ENCODE measurements around the gene ITPRID1.

Gene ITPRID1

GRCh38 chr7:31526864-31527263, 13.0 kb downstream of the ITPRID1 start:
- no peak for TF ChIP-seq TCF12 (IDR thresholded peaks at IDR 0.05; ENCODE audit: low read depth)
- TF ChIP-seq, protein P1, sequence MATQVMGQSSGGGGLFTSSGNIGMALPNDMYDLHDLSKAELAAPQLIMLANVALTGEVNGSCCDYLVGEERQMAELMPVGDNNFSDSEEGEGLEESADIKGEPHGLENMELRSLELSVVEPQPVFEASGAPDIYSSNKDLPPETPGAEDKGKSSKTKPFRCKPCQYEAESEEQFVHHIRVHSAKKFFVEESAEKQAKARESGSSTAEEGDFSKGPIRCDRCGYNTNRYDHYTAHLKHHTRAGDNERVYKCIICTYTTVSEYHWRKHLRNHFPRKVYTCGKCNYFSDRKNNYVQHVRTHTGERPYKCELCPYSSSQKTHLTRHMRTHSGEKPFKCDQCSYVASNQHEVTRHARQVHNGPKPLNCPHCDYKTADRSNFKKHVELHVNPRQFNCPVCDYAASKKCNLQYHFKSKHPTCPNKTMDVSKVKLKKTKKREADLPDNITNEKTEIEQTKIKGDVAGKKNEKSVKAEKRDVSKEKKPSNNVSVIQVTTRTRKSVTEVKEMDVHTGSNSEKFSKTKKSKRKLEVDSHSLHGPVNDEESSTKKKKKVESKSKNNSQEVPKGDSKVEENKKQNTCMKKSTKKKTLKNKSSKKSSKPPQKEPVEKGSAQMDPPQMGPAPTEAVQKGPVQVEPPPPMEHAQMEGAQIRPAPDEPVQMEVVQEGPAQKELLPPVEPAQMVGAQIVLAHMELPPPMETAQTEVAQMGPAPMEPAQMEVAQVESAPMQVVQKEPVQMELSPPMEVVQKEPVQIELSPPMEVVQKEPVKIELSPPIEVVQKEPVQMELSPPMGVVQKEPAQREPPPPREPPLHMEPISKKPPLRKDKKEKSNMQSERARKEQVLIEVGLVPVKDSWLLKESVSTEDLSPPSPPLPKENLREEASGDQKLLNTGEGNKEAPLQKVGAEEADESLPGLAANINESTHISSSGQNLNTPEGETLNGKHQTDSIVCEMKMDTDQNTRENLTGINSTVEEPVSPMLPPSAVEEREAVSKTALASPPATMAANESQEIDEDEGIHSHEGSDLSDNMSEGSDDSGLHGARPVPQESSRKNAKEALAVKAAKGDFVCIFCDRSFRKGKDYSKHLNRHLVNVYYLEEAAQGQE (IDR thresholded peaks at IDR 0.05; ENCODE audit: low read depth), result no peak
- TF ChIP-seq EP300 (IDR thresholded peaks at IDR 0.05; ENCODE audit: borderline replicate concordance), result no peak

DNA sequence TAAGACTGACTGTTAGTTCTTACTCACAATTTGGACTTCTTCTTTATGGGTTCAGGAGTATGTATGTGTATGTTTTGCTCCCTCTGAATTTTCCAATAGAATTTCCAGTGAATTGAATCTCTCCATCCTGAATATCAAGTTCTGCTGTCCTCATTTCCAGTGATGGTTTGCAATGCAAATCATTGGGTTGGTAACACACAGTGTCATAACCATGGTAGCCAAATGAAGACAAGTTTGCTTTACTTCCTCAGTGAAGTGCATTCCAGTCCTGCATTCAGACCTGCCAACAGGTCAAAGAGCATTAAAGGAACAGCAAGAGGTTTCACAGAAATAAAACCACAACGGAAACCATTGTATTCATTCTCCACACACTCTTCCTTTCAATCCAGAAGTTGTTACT, 15.2 kb downstream of the ITPRID1 start:
- no peak for TF ChIP-seq TEAD4 (IDR thresholded peaks at IDR 0.05)
- TF ChIP-seq, protein P1 (IDR thresholded peaks at IDR 0.05; ENCODE audit: low read depth), result no peak
- no peak for TF ChIP-seq YY1 (IDR thresholded peaks at IDR 0.05; ENCODE audit: low read depth)
- TF ChIP-seq EP300 (IDR thresholded peaks at IDR 0.05; ENCODE audit: borderline replicate concordance), result no peak
- TF ChIP-seq MAX (IDR thresholded peaks at IDR 0.05), result no peak
- TF ChIP-seq NFIC (IDR thresholded peaks at IDR 0.05), result no peak
- no peak for TF ChIP-seq CEBPB (IDR thresholded peaks at IDR 0.05)
- no peak for TF ChIP-seq TCF12 (IDR thresholded peaks at IDR 0.05; ENCODE audit: low read depth)
- TF ChIP-seq ZBTB7A (IDR thresholded peaks at IDR 0.05; ENCODE audit: low read depth), result no peak
- no peak for TF ChIP-seq TAF1 (IDR thresholded peaks at IDR 0.05; ENCODE audit: low read depth)

DNA sequence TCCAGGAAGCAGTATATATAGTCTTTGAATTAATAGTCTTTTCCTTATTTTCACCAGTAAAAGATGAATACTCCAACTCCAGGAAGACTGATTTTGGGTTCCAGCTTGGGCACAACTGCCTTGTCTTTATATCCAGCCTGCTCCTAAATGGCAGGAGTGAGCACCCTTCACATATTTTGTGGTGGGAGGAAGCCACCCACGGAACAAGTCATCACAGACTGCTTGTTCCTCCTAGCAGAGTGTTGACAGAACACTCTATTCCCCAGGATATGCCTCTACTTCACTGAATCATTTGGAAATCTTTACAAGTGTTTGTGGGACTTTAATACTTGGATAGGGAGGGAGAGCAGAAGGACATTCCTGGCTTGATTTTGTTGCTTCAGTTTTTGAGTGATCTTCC, 31.7 kb downstream of the ITPRID1 start:
- TF ChIP-seq USF1 (IDR thresholded peaks at IDR 0.05) (no peak), CEBPB (IDR thresholded peaks at IDR 0.05) (no peak), NFIC (IDR thresholded peaks at IDR 0.05) (no peak), EP300 (IDR thresholded peaks at IDR 0.05; ENCODE audit: borderline replicate concordance) (no peak), YY1 (IDR thresholded peaks at IDR 0.05; ENCODE audit: low read depth) (no peak), FOXM1 (IDR thresholded peaks at IDR 0.05; ENCODE audit: borderline replicate concordance, low read depth) (no peak), EGR1 (IDR thresholded peaks at IDR 0.05) (no peak), RAD21 (IDR thresholded peaks at IDR 0.05; ENCODE audit: low read depth) (no peak), ZBTB7A (IDR thresholded peaks at IDR 0.05; ENCODE audit: low read depth) (no peak), TCF12 (IDR thresholded peaks at IDR 0.05; ENCODE audit: low read depth) (no peak), CREB1 (IDR thresholded peaks at IDR 0.05; ENCODE audit: low read depth) (no peak), TEAD4 (IDR thresholded peaks at IDR 0.05) (no peak), MAX (IDR thresholded peaks at IDR 0.05) (no peak), TAF1 (IDR thresholded peaks at IDR 0.05; ENCODE audit: low read depth) (no peak)
- TF ChIP-seq, protein P1 (IDR thresholded peaks at IDR 0.05; ENCODE audit: low read depth), result no peak

- TF ChIP-seq CEBPB (IDR thresholded peaks at IDR 0.05) (no peak), NFIC (IDR thresholded peaks at IDR 0.05) (no peak), ZBTB7A (IDR thresholded peaks at IDR 0.05; ENCODE audit: low read depth) (no peak), FOXM1 (IDR thresholded peaks at IDR 0.05; ENCODE audit: borderline replicate concordance, low read depth) (no peak), EGR1 (IDR thresholded peaks at IDR 0.05) (no peak), TAF1 (IDR thresholded peaks at IDR 0.05; ENCODE audit: low read depth) (no peak), USF1 (IDR thresholded peaks at IDR 0.05) (no peak), TEAD4 (IDR thresholded peaks at IDR 0.05) (no peak)
- TF ChIP-seq, protein P1 (IDR thresholded peaks at IDR 0.05; ENCODE audit: low read depth), result no peak
These were observed 35.7 kb downstream of the ITPRID1 start for GRCh38 chr7:31549611-31550010.
